ENCODE data around the gene PGAP2.

GRCh38 chr11:3824714-3825472, 16.5 kb downstream of the PGAP2 start:
- TF ChIP-seq EHMT2 (IDR thresholded peaks at IDR 0.05; ENCODE audit: low read depth): no peak
- peak; percentile 50 for TF ChIP-seq CTCF (IDR thresholded peaks at IDR 0.05)
- TF ChIP-seq USF2 (IDR thresholded peaks at IDR 0.05): no peak
- no peak for TF ChIP-seq MYC (IDR thresholded peaks at IDR 0.05; ENCODE audit: borderline replicate concordance, low read length)
- no peak for TF ChIP-seq POLR2A (IDR thresholded peaks at IDR 0.05; ENCODE audit: low read length)
- TF ChIP-seq MAFK (IDR thresholded peaks at IDR 0.05; ENCODE audit: partially characterized antibody): no peak
- no peak for TF ChIP-seq MAX (IDR thresholded peaks at IDR 0.05)
- no peak for TF ChIP-seq SREBF2 (IDR thresholded peaks at IDR 0.05)
- peak in 1 of 2 experiments; percentile 56; a peak in 2 of 5 replicates for TF ChIP-seq RAD21 (conservative IDR thresholded peaks at IDR 0.05 in 1 of 2, IDR thresholded peaks at IDR 0.05 in 1 of 2)

All from A549 (cell line).